GM21723 (cell line): ENCODE data around the gene GRIK4.
"Not testable (repeated sequence)": the region's sequence is repeated elsewhere in the genome, so short reads cannot be mapped to it uniquely, and the experiment has no call there.

ENCODE experiments used
- ATAC-seq: cut with Tn5 transposase; IDR thresholded peaks from one replicate; pipeline ENCODE4 v1.9.1; 2021; ENCODE audit warnings: mild to moderate bottlenecking, moderate library complexity; ENCODE audit not compliant: unreplicated experiment

GRIK4 gene

DNA sequence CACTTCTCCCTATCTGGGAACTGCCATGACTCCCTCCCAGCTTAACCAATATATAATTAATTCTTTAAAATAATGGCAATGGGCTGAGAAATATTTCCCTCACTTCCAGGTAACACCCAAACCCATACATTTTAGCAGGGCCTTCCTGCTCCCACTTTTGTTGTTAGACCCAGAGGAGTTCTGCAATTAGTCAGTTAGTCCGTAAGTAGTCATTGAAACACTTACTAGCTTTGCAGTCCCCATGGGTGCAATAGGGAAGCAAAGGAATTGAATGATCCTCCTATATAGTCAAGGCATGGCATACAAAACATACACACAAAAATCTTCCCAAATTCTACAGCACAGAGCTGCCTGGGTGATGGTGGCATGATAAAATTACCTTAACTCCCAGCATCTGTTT, 258.4 kb downstream of the GRIK4 start:
- ATAC-seq: no peak

DNA sequence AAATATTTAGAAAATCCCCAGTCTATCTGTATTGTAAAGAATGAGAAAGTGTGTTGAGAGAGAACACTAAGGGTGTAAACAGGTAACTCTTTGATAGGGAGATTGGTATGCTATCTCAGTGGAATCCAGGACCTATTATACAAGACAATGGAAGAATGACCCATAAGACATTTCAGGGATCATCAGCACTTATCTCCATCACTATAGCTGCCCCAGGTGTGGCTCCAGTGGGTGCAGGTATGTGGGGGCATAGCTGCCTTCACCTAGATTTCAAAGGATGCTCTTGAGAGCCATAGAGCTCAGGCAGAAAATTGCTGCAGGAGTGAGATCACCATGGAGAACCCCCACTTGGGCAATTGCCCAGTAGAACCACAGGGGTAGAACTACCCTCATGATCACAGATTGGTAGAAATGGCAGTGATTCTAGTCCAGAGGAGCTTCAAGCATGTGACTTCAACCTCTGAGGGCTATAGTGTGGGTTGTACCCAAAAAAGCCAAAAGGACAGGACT, 260.1 kb downstream of the GRIK4 start:
- ATAC-seq: no peak

DNA sequence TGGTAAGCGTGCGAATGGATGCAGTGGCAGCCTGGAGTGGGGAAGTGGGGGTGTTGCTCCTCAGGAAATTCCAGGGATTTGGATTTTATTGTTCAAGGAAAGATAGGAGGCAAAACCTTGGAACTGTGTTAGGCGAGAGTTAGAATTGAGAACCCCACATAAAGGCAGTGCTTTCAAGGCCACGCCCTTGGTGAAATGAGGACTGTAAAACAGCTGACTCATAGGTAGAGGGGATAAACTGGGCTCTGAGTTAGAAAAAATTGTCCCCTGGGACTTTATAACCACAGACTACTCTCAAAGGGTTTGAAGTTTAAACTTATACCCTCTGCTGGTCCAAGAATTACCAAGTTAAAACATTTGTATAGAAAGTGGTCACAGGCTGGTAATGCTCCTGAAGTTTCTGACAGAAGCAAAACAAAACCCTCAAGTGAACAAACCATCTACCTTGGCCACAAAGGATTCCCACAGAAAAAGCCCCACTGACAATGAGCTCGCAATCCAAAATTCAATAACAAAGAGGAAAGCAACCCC, 262.0 kb downstream of the GRIK4 start:
- peak; percentile 61 for ATAC-seq

DNA sequence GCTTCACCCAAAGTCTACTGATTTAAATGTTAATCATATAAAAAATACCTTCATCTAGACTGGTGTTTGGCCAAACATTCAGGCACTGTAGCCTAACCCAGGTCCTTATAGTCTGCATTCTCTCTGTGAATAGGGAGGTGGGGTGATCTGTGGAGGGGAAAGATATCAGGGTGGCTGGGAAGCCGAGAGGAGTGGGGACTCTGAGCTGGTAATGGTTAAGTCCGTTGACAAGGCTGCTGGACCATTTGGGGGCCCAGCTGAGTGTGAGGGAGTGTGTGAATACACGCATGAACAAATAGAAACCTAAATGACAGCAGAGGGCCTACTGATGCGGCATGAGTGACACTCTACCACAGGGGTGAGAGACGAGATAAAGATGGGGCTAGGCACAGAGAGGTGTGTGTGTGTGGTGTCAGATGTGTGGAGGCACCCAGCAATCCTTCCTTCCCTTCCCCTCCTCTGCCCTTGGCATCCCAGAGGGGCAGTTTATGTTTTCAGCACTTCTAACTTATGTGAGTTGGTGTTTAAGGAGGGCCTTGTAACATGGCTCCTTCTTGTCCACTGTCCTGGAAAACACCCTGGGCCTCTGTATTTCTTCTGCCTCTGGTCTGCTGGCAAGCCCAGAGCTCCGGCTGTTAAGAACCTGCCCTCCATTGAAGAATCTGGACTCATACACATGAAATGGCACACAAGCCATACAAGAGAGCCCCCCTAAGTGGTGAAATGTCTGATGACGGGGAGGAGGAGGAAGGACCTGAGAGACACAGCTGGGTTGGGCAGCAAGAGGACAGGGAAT, 263.2 kb downstream of the GRIK4 start:
- ATAC-seq: no peak

DNA sequence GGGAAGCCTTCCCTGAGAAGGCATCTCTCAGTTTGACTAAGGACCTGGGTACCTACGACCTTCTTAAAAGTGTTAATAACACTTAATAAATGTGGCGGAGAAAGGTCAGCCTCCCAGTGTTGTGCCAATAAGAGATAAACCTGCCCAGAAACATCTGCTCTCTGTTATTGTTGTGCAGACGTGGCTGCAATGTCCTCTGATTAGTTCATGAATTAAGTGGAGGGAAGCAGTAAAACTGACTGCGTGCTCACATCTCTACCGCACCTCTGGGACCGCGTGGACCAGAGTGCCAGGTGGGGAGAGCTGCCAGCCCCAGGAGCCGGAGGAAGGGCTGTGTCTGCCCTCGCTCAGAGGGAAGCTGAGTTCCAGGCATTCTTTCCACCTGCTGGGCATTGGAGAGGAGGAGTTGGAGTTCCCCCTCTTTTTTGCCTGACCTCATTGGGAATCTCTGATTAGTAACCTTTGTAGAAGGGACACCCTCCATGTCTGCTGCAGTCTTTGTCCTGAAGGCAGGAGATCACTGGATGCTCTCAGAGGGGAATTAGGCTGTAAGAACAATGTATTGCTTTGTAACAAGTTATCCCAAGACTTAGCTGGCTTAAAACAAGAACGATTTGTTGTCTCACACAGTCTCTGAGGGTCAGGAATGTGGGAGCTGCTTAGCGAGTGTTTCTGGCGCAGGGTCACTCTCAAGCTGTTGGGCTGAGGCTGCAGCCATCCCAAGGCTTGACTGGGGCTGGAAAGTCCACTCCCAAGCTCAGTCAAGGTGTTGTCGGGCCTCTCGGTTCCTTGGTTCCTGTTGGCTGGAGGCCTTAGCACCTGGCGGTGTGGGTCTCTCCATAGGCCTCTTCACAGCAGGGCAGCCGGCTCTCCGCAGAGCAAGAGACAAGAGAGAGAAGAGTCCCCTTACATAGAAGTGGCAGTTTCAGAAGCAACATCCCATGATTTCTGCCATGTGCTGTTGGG, 264.7 kb downstream of the GRIK4 start:
- ATAC-seq: no peak

- ATAC-seq: no peak
Measured at GRCh38 chr11:120778685-120779490, 267.3 kb downstream of the GRIK4 start.

DNA sequence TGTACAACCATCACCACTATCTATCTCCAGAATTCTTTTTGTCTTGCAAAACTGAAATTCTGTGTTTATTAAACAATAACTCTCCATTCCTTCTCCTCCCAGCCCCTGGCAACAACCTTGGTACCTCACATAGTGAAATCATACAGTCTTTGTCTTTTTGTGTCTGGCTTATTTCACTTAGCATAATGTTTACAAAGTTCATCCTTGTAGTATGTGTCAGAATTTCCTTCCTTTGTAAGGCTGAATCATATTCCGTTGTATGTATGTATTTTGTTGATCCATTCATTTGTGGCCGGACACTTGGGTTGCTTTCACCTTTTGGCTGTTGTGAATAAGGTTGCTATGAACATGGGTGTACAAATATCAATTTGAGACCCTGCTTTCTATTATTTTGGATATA, 268.7 kb downstream of the GRIK4 start:
- ATAC-seq: no peak

DNA sequence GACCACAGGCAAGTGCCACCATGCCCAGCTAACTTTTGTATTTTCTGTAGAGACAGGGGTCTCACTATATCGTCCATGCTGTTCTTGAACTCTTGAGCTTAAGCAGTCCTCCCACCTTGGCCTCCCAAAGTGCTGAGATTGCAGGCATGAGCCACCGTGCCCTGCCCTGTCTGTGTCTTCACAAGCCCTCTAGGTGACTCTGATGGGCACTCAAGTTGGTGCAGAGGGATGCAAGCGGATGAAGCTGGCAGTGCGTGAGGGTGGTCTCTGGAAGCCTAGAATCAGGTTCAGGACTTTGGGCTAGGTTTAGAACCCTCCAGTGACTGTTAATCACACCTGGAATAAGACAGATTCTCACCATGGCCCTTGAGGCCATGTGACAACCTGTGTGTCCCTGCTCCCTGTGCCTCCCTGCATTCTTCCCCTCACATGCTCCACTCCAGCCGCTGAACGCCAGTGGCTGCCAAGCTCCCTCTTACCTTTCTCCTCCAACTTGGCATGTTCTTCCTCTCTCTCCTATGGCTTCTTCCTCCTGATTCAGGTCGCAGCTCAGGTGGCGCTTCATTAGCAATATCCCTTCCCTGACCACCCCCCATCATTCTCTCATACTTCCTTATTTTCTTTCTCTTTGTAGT, 270.1 kb downstream of the GRIK4 start:
- ATAC-seq: no peak

DNA sequence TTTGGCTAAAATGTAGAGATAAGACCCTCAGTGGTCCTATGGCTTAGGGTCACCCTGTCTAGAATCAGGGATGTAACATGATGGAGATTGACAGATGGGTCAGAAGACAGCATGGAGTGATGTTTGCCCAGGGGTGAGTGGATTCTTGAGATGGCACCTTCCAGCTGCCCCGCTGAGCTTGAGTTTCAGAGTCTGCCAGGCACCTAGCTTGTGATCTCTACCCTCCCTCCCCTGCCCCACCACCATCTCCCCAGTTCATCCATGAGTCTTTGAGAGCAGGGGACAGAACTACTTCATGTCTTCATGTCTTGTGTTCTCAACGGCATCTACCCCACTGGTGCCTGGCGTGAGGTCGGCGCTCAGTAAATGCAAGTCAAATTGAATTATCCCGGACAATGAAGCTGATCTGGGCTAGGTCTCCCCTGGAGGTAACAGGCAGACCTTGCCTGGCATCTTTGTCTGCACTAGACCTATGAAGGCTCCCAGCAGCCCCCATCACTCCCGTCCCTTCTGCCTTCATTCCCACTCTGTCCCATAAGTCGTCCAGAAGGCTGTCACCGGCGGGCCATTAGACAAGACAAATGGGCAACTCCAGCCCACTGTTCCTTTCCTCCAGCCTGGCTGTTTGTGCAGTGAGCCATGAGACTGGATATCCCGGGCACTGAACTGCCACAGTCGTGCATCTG, 273.2 kb downstream of the GRIK4 start:
- ATAC-seq: no peak

GRCh38 chr11:120785576-120785975, 274.0 kb downstream of the GRIK4 start:
- no peak for ATAC-seq

DNA sequence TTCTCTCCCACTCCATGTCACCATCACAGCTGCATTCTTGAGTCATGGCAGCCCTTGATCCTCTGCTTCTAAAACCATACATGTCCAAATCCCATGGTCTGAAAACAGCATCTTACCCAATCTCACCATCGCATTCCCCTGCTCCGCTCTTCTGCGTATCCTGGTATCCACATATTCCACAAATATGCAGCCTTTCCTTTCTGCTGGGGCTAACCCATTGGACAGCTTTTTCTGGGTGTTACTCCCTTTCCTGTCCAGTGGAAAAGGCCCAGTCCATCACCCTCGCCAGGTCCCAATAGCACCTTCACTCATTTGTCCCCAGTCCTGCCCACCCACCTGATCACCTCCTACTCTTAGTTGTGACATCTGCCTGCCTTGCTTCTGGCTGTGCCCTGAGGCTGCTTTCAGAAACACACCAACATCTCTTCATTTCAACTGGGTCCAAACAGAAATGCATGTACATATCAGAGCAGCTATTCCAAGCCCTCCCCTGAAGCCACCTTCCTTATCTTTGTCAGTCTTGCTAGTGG, 274.7 kb downstream of the GRIK4 start:
- no peak for ATAC-seq

GRCh38 chr11:120787224-120787623, 275.7 kb downstream of the GRIK4 start:
- ATAC-seq: not testable (repeated sequence)

- ATAC-seq: no peak
Measured at GRCh38 chr11:120789391-120789790, 277.8 kb downstream of the GRIK4 start.

GRCh38 chr11:120792306-120792705, 280.8 kb downstream of the GRIK4 start:
- ATAC-seq: no peak

- ATAC-seq: no peak
Measured at GRCh38 chr11:120793150-120793549, 281.6 kb downstream of the GRIK4 start.

GRCh38 chr11:120793806-120794479, 282.4 kb downstream of the GRIK4 start:
- ATAC-seq: no peak

DNA sequence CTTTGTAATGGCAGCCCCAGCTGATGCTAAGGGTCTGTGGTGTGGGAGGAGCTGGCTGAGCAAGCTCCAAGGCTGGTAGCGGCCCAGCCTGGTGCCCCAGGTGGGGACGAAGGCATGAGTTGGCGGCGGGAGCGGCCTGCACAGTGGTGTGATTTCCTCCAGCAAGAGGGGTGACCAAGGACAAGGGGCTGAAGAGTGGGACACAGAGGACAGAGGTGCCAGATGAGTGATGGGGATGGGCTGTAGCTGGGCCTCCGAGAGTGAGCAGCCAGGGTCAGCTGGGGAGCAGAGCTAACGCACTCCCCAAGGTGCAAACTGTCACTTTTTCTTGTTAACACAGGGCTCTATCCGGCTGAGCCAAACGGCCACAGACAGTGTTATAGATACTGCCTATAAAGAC, 283.2 kb downstream of the GRIK4 start:
- no peak for ATAC-seq

DNA sequence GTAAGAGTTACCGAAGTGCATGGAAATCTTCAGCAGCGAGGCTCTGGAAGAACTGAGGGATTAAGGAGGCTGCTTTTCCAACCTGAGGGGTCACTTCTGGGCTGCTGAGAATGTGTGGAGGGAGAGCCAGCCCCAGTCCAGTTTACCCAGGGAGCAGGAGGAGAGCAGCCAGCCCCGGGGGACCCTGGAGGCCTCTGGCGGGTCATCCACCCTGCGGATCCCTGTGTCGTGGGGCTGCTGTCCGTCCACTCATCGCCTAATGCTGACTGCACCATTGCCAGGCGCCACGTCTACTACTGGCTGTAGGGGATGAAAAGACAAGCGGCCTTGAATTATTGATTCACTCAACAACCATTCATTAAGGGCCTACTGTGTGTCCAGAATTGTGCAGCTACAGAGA, 283.6 kb downstream of the GRIK4 start:
- ATAC-seq: no peak

DNA sequence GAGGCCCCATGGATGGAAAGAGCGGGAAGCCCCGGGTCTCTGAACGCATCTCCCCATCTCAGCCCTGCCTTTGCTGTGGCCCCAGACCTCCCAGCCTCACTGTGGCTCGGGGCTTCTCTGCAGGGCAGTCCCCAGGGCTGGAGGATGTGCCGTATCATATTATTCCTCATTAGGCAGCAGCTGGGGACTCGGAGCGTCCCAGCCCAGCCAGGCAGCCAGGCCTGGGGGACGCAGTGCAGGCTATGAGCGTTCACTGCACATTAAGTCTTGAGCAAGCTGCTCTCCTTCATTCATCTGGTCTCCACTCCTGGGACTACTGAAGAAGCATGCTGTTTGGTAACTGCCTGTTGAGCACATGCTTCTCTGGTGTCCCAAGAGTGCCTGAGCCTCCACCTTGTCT, 285.6 kb downstream of the GRIK4 start:
- ATAC-seq: no peak
